Parathyroid adenoma (tissue), 2 donors: ENCODE data around the gene HNRNPA2B1.

ENCODE experiments used
- H2AFZ ChIP-seq: fragments of 300-600 bp; sonication (generic); one replicate; pipeline ENCODE4 v1.7.0; 2017; ENCODE audit warnings: antibody characterized with exemption, mild to moderate bottlenecking
- H3K27ac ChIP-seq: fragments of 300-600 bp; sonication (generic); one replicate; pipeline ENCODE4 v1.7.0; 2017
- H3K27me3 ChIP-seq: fragments of 300-600 bp; sonication (generic); one replicate; pipeline ENCODE4 v1.7.0; 2017; ENCODE audit warnings: low read length; ENCODE audit not compliant: control insufficient read depth, insufficient read depth
- H3K36me3 ChIP-seq: fragments of 300-600 bp; sonication (generic); one replicate; pipeline ENCODE4 v1.7.0; 2017; ENCODE audit warnings: low read length; ENCODE audit not compliant: control insufficient read depth, insufficient read depth
- H3K4me1 ChIP-seq: fragments of 300-600 bp; sonication (generic); one replicate; pipeline ENCODE4 v1.7.0; 2017; ENCODE audit warnings: control low read depth
- H3K4me2 ChIP-seq: fragments of 300-600 bp; sonication (generic); one replicate; pipeline ENCODE4 v1.7.0; 2017; ENCODE audit warnings: low read length
- H3K4me3 ChIP-seq: fragments of 300-600 bp; sonication (generic); one replicate; pipeline ENCODE4 v1.7.0; 2017; ENCODE audit warnings: low read depth, low read length
- H3K79me2 ChIP-seq: fragments of 300-600 bp; sonication (generic); one replicate; pipeline ENCODE4 v1.7.0; 2017; ENCODE audit warnings: control low read depth
- H3K9ac ChIP-seq: fragments of 300-600 bp; sonication (generic); one replicate; pipeline ENCODE4 v1.7.0; 2017; ENCODE audit warnings: mild to moderate bottlenecking
- H3K9me3 ChIP-seq: fragments of 300-600 bp; sonication (generic); one replicate; pipeline ENCODE4 v1.7.0; 2017; ENCODE audit warnings: low read length; ENCODE audit not compliant: control insufficient read depth
- TF ChIP-seq, protein P1 (sequence below): fragments of 300-600 bp; sonication (generic); IDR thresholded peaks from one replicate; pipeline ENCODE4 v1.7.0; 2017; ENCODE audit warnings: antibody characterized with exemption, mild to moderate bottlenecking
- donor health status: primary hyperparathyroidism.

Gene HNRNPA2B1

DNA sequence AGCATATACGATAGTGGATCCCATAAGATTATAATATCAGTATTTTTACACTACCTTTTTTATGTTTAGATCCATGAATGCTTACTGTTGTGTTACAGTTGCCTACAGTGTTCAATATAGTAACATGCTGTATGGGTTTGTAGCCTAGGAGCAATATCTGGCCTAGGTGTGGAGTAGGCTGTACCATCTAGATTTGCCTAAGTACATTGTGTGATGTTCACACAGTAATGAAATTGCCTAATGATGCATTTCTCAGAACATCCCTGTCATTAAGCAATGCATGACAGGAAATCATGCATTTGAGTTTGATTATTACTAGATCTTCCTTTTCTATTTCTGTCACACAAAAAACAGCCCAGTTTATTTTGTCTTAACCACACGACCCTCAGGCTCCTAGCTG is 15.5 kb upstream of the HNRNPA2B1 start:
- Histone ChIP-seq H3K9ac (no peak overlapping the region), H3K27me3 (no peaks in the 10 kb centered on the region), H3K4me2 (no peak overlapping the region), H3K27ac (no peak overlapping the region), H3K9me3 (no peaks in the 10 kb centered on the region), H2AFZ (no peak overlapping the region), H3K79me2 (no peaks in the 10 kb centered on the region), H3K36me3 (no peaks in the 10 kb centered on the region), H3K4me1 (no peaks in the 10 kb centered on the region), H3K4me3 (no peak overlapping the region)
- TF ChIP-seq, protein P1, sequence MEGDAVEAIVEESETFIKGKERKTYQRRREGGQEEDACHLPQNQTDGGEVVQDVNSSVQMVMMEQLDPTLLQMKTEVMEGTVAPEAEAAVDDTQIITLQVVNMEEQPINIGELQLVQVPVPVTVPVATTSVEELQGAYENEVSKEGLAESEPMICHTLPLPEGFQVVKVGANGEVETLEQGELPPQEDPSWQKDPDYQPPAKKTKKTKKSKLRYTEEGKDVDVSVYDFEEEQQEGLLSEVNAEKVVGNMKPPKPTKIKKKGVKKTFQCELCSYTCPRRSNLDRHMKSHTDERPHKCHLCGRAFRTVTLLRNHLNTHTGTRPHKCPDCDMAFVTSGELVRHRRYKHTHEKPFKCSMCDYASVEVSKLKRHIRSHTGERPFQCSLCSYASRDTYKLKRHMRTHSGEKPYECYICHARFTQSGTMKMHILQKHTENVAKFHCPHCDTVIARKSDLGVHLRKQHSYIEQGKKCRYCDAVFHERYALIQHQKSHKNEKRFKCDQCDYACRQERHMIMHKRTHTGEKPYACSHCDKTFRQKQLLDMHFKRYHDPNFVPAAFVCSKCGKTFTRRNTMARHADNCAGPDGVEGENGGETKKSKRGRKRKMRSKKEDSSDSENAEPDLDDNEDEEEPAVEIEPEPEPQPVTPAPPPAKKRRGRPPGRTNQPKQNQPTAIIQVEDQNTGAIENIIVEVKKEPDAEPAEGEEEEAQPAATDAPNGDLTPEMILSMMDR = no peak

DNA sequence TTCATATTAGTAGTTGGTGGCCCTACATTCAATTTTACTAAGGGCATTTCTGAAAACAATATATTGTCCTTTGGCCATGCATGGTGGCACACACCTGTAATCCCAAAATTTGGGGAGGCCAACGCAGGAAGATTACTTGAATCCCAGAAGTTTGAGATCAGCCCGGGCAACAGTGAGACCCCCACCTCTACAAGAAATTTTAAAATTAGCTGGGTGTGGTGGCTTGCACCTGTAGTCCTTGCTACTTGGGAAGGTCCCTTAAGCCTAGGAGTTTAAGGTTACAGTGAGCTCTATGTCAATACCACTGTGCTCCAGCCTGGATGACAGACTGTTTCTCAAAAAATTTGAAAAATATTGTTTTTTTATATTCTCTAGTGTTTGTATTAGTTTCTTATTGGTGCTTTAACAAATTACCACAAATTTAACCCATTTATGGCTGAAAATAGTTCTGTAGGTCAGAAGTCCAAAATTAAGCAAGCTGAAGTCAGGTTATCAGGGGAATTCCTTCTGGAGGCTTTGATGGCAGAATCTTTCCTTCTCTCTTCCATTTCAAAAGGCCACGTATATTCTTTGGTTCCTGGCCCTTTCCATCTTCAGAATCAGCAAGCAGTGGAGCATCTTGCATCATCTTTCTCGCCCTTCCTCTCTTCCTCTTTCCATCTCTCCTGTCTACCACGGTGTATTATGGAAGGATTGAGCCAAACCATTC is 13.4 kb upstream of the HNRNPA2B1 start:
- H3K9me3 ChIP-seq = no peaks in the 10 kb centered on the region
- no peak overlapping the region for H3K4me2 ChIP-seq
- H3K27me3 ChIP-seq = no peaks in the 10 kb centered on the region
- H3K79me2 ChIP-seq = no peaks in the 10 kb centered on the region
- no peaks in the 10 kb centered on the region for H3K36me3 ChIP-seq
- H3K9ac ChIP-seq = no peak overlapping the region
- no peak overlapping the region for H2AFZ ChIP-seq
- H3K4me1 ChIP-seq = no peaks in the 10 kb centered on the region
- H3K27ac ChIP-seq = no peak overlapping the region
- no peak overlapping the region for H3K4me3 ChIP-seq
- TF ChIP-seq, protein P1 = no peak

DNA sequence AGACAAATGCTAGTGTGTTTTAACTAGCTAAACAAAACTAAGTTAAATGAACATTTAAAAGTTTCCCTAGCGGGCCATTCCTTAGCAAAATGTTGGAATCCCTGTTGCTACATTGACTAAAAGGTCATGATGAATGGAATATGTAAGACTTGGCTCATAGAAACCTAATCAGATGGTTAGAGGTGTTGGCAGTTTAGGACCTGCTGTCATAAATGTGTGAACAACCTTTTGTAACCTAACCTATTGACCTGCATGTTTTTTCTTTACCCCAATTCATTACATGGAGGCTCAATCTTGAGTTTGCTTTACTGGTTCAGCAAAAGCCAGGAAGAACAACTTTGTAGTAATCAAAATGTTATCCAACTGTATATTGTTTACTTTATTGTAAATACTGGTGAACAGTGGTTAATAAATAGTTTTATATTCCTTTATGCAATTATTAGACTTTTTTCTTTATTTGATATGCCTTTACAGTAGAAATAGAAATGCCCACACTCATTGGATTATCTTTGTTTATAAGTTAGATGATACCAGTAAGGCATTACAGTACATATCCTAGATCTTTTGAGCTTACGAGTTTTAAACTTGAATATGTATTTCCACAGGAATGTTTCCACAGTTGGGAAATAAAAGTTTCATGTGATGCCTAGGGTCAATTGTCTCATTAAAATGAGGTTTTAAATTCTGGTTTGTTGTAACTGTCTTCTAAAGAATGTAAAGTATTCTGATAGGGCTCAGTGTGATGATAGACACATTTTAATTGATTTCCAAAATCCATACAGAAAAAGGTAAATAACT is 12.6 kb upstream of the HNRNPA2B1 start:
- Histone ChIP-seq H3K9ac (no peak overlapping the region), H3K27ac (no peak overlapping the region), H2AFZ (no peak overlapping the region), H3K4me3 (no peak overlapping the region), H3K27me3 (no peaks in the 10 kb centered on the region), H3K4me1 (no peaks in the 10 kb centered on the region), H3K36me3 (no peaks in the 10 kb centered on the region), H3K79me2 (no peaks in the 10 kb centered on the region), H3K9me3 (no peaks in the 10 kb centered on the region), H3K4me2 (no peak overlapping the region)
- TF ChIP-seq, protein P1 = no peak

DNA sequence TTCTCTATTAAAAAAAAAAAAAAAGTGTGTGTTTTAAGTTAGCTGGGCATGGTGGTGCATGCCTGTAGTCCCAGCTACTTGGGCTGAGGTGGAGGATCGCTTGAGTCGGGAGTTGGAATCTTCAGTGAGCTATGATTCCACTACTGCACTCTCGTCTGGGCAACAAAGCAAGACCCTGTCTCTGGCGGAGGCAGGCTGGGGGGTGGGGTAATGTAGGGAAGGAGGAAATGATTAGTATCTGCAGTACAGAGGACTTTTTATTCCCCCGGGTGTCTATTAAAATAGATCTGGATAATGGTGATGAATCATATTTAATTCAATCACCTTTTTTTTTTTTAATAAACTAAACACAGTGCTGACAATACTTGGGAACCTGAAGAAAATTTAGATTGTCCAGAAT is 7.5 kb upstream of the HNRNPA2B1 start:
- H3K27me3 ChIP-seq = no peaks in the 10 kb centered on the region
- H3K36me3 ChIP-seq = no peaks in the 10 kb centered on the region
- H3K9me3 ChIP-seq = no peaks in the 10 kb centered on the region
- H2AFZ ChIP-seq = no peak overlapping the region
- no peak overlapping the region for H3K9ac ChIP-seq
- H3K27ac ChIP-seq = no peak overlapping the region
- TF ChIP-seq, protein P1 = no peak
- no peaks in the 10 kb centered on the region for H3K79me2 ChIP-seq
- H3K4me2 ChIP-seq = no peak overlapping the region
- H3K4me1 ChIP-seq = peaks cover 4% of the 10 kb centered on the region
- H3K4me3 ChIP-seq = no peak overlapping the region
